ENCODE results near the gene LINC00305. TPM values are rescaled to one million over a fixed set of nuclear protein-coding genes. Genes with fewer than 3 reads are reported as not detected.

Gene LINC00305
- polyA plus RNA-seq, 1 donor from 2014 or later: not detected

DNA sequence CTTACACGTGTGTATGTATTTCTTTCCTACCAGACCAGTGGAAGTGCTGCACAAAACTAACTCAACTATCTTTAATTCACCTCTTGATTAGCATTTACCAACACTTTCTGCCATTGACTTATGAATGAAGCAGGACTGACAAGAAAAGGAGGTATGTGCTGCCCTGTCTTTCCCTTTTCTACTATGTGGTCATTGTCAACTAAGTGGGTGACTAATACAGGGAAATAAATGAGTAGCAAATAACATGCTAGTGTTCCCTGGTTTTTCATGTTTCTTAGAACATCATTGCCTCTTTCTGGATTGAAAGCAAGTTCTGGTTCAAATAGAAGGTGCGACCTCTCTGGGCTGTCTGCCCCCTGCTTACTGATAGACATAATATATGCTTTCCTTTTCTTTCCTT lies 58.0 kb downstream of the LINC00305 start:
- H3K9me3 ChIP-seq (ENCODE audit: low read length): no peaks in the 10 kb centered on the region
- no peaks in the 10 kb centered on the region for H3K27me3 ChIP-seq (ENCODE audit: insufficient read depth, low read depth, low read length)
- H3K4me3 ChIP-seq (ENCODE audit: low read length): no peak overlapping the region
- H3K9ac ChIP-seq (ENCODE audit: low read length): no peak overlapping the region
- H2AFZ ChIP-seq (ENCODE audit: low read depth, low read length): no peak overlapping the region
- H4K20me1 ChIP-seq (ENCODE audit: insufficient read depth): no peaks in the 10 kb centered on the region
- no peaks in the 10 kb centered on the region for H3K36me3 ChIP-seq (ENCODE audit: insufficient read depth, low read length)
- TF ChIP-seq SMC3 (conservative IDR thresholded peaks at IDR 0.05; ENCODE audit: poor library complexity): no peak
- no peak for TF ChIP-seq POLR2AphosphoS5 (IDR thresholded peaks at IDR 0.05)
- no peak for TF ChIP-seq MXI1 (conservative IDR thresholded peaks at IDR 0.05; ENCODE audit: poor library complexity, severe bottlenecking)
- no peaks in the 10 kb centered on the region for H3K79me2 ChIP-seq (replicated peaks; ENCODE audit: insufficient read depth, low read length)
- H3K4me2 ChIP-seq (ENCODE audit: low read length): no peak overlapping the region
- no peaks in the 10 kb centered on the region for H3K9me2 ChIP-seq (ENCODE audit: insufficient read depth, low read length)
- no peaks in the 10 kb centered on the region for H3F3A ChIP-seq (ENCODE audit: insufficient read depth, low read length, poor library complexity, severe bottlenecking)
- H3K27ac ChIP-seq (ENCODE audit: low read length): no peak overlapping the region

DNA sequence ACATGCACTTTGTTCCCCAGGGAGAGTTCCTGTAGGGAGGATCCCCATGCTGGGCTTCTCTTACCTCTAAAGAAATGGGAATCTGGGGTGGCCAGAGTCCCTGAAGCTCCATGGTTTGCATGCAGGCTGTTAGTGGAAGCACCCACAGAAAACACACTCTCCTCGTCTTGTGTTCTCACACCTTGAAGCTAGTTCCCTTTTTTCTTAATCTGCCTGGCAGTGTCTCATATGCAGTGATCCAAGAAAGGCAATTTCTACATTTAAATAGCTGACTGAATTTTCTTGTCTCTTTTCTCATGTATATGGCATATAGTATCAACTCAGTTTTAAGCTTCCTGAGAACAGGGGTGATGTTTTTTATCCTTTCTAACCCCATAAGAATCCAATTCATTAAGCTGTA lies 65.0 kb downstream of the LINC00305 start:
- Histone ChIP-seq H2AFZ (ENCODE audit: low read depth, low read length) (no peak overlapping the region), H4K20me1 (ENCODE audit: insufficient read depth) (no peaks in the 10 kb centered on the region), H3K79me2 (replicated peaks; ENCODE audit: insufficient read depth, low read length) (no peaks in the 10 kb centered on the region), H3K9me3 (ENCODE audit: low read length) (no peaks in the 10 kb centered on the region), H3K9ac (ENCODE audit: low read length) (no peak overlapping the region), H3F3A (ENCODE audit: insufficient read depth, low read length, poor library complexity, severe bottlenecking) (no peaks in the 10 kb centered on the region), H3K9me2 (ENCODE audit: insufficient read depth, low read length) (no peaks in the 10 kb centered on the region), H3K4me2 (ENCODE audit: low read length) (no peak overlapping the region), H3K4me3 (ENCODE audit: low read length) (no peak overlapping the region), H3K27ac (ENCODE audit: low read length) (no peak overlapping the region), H3K36me3 (ENCODE audit: insufficient read depth, low read length) (no peaks in the 10 kb centered on the region), H3K27me3 (ENCODE audit: insufficient read depth, low read depth, low read length) (no peaks in the 10 kb centered on the region)
- TF ChIP-seq REST (IDR thresholded peaks at IDR 0.05; ENCODE audit: borderline replicate concordance) (no peak), TAF1 (IDR thresholded peaks at IDR 0.05; ENCODE audit: low read depth) (no peak), CTCF (IDR thresholded peaks at IDR 0.05; ENCODE audit: poor library complexity, severe bottlenecking) (no peak), MXI1 (conservative IDR thresholded peaks at IDR 0.05; ENCODE audit: poor library complexity, severe bottlenecking) (no peak), EP300 (conservative IDR thresholded peaks at IDR 0.05; ENCODE audit: poor library complexity, severe bottlenecking) (no peak)

GRCh38 chr18:64082513-64082912 lies 66.4 kb downstream of the LINC00305 start:
- Histone ChIP-seq H3K9me2 (ENCODE audit: insufficient read depth, low read length) (no peaks in the 10 kb centered on the region), H3K9me3 (ENCODE audit: low read length) (no peaks in the 10 kb centered on the region), H3K4me2 (ENCODE audit: low read length) (no peak overlapping the region), H4K20me1 (ENCODE audit: insufficient read depth) (no peaks in the 10 kb centered on the region), H3K4me3 (ENCODE audit: low read length) (no peak overlapping the region), H3F3A (ENCODE audit: insufficient read depth, low read length, poor library complexity, severe bottlenecking) (no peaks in the 10 kb centered on the region), H3K79me2 (replicated peaks; ENCODE audit: insufficient read depth, low read length) (no peaks in the 10 kb centered on the region), H2AFZ (ENCODE audit: low read depth, low read length) (no peak overlapping the region), H3K36me3 (ENCODE audit: insufficient read depth, low read length) (no peaks in the 10 kb centered on the region), H3K9ac (ENCODE audit: low read length) (no peak overlapping the region), H3K27ac (ENCODE audit: low read length) (no peak overlapping the region), H3K27me3 (ENCODE audit: insufficient read depth, low read depth, low read length) (no peaks in the 10 kb centered on the region)
- TF ChIP-seq EZH2 (IDR thresholded peaks at IDR 0.05; ENCODE audit: borderline replicate concordance, insufficient read depth, low read length, poor library complexity, severe bottlenecking): no peak
- TF ChIP-seq RAD21 (conservative IDR thresholded peaks at IDR 0.05): no peak
- no peak for TF ChIP-seq EP300 (conservative IDR thresholded peaks at IDR 0.05; ENCODE audit: poor library complexity, severe bottlenecking)
- TF ChIP-seq SMC3 (conservative IDR thresholded peaks at IDR 0.05; ENCODE audit: poor library complexity): no peak
- no peak for TF ChIP-seq REST (IDR thresholded peaks at IDR 0.05; ENCODE audit: borderline replicate concordance)
- TF ChIP-seq MXI1 (conservative IDR thresholded peaks at IDR 0.05; ENCODE audit: poor library complexity, severe bottlenecking): no peak
- TF ChIP-seq POLR2AphosphoS5 (IDR thresholded peaks at IDR 0.05): no peak
- no peak for TF ChIP-seq TAF1 (IDR thresholded peaks at IDR 0.05; ENCODE audit: low read depth)
- no peak for TF ChIP-seq CTCF (IDR thresholded peaks at IDR 0.05; ENCODE audit: poor library complexity, severe bottlenecking)
